HG03097 (cell line): ENCODE data around the gene PI4KB.
A peak's percentile ranks its signal among the peaks of the same experiment; 100 is the strongest.

Source experiments
- ATAC-seq: cut with Tn5 transposase; IDR thresholded peaks from one replicate; pipeline ENCODE4 v1.9.1; 2021; ENCODE audit not compliant: unreplicated experiment, low FRiP score

Gene PI4KB

DNA sequence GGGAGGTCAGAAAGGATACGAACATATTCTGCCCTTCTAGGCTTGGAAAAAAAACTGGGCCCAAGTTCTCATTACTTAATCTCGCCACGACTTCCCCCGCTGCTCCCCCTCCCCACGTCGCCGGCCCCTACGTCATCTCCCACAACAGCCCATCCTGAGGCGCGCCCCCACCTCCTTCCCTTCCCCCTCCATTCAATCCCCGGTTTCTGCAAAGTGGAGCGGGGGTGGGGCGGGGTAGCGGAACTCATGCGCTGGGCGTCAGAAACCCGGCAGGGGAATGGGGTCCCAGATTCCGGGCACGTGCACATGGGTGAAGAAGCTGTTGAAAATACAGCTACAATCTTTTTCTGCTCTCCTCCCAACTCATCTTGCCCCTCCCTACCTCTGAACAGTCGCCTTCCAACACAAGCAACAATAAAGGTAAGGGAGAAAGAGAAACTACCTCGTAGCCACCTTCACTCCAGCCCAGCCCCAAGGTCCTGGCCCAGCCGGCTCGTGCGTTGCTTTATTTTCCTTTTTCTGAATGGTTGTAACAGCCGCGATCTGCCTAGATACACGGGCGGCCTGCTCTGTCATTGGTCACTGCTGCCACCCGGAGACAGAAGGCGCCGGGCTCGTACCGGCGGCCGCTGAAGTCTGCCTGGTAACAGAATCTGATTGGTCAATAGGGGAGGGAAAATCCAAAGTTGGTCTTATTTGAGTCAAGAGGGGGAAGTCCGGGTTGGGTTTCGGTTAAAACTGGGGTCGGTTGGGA lies 19.7 kb upstream of the PI4KB start, which contains the start of gene RFX5:
RFX5 (minus strand) TSS at position 484 of the 754 bp plus-strand sequence. CDS start 932 bp downstream, outside the sequence.
- peak; percentile 90 for ATAC-seq

DNA sequence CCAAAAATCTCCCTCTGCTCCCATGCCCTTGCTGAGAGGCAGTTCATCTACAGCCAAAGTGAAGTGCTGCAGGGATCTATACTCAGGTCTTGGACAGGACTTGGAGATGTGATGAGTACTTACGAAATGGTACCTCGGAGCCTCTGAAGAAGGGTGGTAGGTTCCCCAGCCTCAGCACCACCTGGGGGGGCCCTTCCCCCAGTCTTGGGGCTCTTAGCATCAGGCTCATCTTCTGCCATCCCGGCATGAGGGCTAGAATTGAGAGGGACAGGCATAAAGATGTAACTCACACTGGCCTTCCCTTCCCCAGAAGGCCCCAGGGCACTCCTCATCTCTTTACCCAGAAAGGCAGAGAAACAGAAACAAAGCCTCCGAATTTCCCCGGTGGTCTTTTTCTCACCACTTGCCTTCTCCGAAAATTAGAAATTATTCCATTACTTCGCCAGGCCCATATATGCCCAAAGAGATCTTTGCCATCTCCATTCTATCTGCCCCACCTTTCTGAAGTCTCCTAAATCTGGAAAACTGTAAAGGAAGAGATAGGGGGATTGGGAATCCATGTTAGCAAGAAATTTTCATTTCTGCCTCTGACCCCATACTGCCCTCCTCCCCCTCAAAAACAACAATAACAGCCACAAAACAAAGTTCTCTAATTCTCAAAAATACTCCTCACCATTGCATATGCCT lies 19.0 kb upstream of the PI4KB start:
- ATAC-seq, result no peak

DNA sequence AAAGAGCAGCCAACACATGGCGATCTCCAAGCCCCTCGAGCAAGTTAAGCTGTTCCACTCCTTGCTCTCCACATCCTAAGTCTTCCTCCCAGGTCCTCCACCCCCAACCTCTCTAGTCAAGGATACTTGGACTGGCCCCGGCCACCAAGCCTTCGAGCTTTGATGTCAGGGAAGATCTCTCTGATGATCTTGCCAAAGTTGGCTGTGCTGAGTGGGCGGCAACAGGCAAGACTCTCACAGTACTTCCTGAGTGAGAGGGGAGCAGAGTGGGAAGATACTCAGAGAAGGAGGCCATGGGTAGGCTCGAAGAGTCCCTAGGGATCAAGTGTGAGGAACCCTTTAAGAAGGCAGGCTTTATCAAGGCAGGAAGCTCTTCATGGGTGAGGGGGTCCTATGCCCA lies 17.1 kb upstream of the PI4KB start:
- ATAC-seq, result no peak

DNA sequence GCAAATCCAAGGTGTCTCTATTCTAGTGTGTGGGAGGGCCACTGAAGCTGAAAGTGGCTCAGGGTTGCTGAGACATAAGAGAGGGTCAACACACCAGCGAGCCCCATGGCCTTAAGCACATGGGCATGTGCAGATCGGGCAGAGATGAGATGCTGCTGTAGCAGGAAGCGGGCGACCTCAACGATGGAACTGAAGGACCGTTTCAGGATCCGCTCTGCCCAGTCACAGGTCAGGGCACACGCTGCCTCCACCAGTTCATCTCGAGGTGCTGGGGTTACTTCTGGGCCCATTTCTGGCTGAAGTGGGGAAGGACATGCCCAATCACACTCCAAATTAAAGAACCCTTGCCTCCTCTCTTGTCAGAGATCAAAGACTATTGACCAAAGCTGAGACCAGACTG lies 16.4 kb upstream of the PI4KB start:
- ATAC-seq, result no peak

DNA sequence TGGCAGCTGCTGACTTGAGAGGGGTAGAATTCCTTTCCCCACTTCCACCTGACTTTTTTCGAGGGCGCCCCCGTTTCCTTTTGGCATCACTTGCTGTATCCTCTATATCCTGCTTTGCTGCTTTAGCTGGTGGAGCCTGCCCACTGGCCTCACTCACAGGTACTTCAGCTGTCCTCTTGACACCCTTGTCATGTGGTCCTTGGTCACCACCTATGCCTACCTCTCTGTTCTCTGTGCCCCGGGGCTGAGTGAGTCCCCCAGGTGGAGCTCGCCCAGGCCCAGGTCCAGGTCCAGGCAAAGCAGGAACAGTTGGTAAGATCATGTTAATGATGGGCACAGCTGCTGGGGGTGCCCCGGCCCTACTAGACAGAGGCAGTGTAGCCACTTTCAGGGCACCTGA lies 15.4 kb upstream of the PI4KB start:
- no peak for ATAC-seq

DNA sequence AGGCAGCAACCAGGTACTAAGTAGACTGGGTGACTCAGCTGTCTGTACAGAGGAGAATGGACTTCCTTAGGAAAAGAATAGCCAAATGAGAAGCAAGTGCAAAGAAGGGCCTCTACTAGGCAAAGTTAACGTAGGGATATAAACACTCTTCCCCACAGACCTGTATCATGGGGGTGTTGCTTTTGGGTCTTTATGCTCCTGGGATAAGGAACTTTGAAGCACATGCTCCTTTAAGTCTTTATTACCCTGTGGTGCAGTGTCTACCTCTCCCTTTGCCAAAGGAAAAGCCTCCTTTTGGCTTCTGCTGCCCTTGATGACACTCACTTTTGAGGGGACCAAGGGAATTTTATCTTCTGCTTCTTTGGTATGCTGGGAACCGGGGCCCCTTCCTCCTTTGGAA lies 14.8 kb upstream of the PI4KB start:
- ATAC-seq, result no peak

DNA sequence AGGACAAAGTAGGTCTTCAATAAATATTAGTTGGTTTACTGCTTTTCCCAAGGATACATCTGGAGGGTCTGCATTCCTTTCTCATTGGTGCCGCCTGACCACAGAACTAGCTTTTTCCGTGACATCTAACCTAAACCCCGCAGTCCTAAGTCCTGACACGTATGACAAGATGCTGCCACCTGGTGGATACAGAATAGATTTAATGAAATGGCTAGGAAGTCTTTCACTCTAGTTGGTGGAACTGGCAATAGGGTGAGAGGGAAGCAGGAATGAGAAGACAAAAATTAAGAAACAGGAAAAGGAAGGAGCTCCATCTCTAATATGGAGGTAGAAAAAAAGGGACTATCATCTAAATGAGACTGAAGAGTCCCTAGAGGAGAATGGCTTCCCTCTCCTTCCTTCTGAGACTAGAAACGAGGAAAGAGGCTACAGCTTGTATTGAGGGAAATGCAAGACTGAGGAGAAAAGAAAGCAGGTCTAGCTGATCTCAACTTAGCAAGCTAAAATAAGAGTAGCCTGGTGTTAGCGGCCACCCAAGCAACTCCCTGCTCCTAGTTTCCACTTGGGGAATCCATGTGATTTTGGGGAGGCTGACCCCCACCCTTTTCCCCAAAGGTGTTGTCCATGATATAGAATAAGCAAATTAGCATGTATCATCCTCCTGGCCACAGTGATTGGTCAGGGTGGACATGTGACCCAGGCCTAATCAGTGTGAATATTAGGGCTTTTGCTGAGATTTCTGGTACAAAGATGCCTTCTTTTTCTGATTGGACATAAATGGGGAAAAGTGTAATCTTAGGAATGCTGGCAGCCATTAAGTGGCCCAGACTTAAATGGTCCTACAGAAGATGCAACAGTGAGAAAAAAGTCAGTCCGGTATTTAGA lies 13.9 kb upstream of the PI4KB start:
- no peak for ATAC-seq

DNA sequence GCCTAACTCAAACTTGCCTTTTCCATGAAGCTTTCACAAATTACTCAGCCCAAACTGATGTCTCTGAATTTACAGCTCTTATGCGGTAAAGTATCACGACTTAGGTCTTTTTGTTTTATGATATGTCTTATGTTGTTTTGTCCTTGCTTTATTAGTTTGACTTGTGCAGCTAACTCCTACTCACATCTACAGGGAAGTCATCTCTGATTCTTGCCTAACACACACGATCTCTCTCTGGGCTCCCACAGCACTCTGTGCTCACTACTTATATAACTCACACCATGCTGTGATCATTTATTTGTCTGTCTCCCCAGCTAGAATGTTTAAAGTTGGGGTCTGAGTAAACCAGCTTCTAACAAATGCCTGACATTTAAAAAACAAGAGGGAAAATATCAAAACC lies 9.3 kb upstream of the PI4KB start:
- ATAC-seq, result no peak

DNA sequence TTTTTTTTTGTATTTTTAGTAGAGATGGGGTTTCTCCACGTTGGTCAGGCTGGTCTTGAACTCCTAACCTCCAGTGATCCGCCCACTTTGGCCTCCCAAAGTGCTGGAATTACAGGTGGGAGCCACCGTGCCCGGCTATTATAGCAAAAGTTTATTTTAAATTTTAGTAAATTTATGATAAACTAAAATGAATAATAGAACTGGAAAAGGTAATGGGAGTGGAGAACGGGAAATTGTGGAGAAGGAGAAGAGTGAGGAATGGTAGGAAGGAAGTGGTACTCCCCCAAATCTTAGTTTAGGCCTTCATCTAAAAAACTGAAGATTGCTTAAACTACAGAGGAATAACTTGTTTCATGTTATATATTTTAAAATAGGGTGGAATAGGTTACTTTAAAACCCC lies 7.6 kb upstream of the PI4KB start:
- no peak for ATAC-seq

DNA sequence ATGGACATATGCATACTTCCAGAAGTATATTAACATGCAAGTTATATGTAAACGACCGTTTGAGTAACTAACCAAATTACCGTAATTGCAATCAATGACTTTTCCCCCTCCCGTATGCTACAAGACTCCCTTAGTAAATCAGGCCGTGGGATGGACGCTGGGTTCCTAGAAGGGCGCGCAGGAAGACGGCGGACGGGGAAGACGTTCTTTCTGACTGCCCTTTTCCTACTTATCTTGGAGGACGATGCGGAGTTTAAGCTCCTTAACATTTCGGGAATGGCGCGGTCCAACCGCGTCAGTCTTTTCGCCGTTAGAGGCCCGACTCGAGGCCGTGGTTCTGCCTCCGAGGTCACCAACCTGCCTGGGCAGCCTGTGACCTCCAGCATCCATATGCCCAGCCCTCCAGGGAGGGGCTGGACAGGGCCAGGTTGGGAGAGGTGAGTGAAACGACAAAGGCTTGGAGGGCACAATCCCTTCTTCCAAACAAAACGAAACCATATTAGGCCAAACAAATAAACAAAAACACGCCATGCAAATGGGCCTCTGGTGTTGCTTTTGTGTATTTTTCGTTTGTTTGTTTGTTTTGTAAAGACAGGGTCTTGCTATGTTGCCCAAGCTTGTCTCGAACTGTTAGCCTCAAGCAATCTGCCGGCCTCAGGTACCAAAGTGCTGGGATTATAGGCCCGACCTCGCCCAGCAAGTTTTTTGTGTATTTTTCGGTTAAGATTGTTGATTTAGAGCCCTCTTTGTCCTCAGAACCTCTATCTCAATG lies 873 bp upstream of the PI4KB start:
- ATAC-seq, result peak; percentile 12

DNA sequence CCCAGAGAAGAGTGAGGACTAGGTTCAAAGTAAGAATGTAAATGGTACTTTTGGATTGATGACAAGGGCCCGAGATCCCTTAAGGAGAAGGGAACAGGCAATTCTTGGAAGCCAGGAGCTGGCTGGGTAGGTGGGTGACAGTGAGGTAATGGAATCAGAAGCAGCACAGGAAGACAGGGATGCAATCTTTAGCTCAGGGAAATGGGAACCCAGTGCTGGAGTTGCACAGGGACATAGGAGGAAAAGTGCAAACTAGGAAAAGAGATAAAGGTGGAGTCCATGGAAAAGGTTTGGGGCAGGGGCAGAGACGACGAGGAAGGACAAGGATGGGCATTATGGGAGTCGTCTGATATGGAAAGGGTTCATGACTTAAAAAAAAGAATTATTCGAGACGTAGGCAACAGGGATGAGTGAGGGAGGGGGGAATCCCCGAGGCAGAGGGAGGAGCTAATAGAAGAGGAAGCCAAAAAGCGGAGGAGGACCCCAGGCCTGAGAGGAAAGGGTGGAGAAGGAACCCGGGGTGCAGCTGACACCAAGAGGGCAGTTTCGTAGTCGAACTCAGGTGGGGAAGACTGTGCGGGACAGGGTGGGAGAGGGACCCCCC lies 495 bp downstream of the PI4KB start:
- ATAC-seq, result peak; percentile 49

DNA sequence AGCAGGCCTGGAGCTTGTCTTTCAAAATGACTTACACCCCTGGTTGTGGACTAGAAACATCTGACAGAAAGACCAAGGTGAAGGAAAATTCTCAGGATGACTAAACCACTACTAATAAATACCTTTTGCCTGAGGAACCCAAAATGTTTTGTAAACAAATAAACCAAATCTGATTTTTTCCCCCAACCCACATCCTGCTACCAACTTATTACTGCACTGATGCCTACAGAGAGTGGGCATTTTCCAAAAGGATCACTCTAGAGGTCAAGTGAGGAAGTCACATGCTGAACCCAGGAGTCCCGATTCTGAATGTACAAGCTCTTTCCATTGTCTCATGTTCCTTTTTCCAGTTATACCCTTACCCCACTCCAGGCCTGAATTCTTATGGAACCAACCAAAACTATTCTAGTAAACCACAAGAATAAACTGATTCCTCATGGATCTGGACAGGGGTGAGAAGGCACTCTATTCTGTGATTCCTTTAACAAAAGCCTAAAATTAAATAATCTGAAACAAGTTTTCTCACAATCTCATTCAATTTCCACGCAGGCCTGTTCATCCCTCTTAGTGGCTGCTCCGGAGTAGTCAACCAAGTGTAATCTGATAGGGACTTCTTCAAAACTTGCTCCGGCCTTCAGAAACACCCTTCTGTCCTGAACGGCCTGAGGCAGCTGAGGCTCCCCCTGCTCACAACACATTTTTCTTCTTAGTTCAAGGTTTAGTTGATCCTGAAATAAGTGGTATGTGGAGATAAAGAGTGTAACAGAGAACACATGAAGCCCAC lies 1.4 kb downstream of the PI4KB start:
- ATAC-seq, result no peak

DNA sequence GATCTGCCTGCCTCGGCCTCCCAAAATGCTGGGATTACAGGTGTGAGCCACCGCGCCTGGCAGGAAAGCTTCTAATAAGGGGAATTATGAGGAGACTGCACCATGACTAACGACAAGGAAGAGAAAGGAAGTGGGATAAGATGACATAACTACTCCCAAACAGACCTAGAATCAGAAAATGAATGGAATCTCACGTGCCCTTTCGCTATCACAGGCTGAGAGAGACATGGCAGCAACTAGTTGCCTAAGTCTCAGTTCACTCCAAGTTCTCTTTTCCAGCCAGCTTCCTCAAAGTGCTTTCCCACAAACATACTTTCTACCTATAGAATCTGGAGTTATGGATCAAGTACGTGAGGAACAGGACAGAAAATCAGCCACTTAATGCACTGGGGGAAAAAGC lies 2.0 kb downstream of the PI4KB start:
- ATAC-seq, result no peak

DNA sequence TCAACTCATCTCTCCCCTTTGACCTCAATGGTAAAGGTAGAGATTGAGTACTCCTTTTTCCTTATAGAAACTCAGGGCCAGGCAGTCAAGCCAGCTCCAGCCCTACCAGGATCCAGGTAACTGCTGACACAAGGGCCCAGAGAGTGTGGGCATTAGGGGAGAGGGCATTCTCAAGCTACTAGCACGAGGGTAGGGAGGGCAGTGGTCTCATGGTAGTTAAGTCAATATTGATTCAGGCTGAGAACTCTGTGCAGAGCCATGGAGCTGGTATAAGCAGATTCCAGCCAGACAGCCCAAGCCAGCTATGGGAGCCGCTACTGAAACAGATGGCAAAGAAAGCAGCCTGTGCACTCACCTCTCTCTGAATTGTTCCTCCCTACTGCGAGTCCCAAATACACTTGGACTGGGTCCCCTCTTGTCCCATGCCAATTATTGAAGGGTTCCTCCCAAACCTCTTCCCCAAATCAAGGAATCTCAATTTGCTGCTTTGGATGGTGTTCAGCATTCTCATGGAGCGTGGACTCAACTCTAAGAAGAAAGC lies 2.8 kb downstream of the PI4KB start:
- ATAC-seq, result no peak

DNA sequence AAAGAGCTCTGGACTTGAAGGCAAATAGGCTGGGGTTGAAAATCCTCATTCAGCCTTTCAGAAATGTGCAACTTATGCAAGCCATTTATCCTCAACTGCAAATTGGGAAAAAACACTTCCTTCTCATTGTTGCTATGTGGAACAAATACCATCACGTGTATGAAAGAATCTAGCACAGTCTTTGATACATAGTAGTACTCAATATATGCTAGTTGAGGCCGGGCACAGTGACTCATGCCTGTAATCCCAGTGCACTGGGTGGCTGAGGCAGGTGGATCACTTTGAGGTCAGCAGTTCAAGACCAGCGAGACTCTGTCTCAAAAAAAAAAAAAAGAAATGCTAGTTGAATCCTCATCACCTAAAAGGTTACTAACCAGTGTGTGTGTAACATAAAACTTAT lies 8.2 kb downstream of the PI4KB start:
- no peak for ATAC-seq

DNA sequence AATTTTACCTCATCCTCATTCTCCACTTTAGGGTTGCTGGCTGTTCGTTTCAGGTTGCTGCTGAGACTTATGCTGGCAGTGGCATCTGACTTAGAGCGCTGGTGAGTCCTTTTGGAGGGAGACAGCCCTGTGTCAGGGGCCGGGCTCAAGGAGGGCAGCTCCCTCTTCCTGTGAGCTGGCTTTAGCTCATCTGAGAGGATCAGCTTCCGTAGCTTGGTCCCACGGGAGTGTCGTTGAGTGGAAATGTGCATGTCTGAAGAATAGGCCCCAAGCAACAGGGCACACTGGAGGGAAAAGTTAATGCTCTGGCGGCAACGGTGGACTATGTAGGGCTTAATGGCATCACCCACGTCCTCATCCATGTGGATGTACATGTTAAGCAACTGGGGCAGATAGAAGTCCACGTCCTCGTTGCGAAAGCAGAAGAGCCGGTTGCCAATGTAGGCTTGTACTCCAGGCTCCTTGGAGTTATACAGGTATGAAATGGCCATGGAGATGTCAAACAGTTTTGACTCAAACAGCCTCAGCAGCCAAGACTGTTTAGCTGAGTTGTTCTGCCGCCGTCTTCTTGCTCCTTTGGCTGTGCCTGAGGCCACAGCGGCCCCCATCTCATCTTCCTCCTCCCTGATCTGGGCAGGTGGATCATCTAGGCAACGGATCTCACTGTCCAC lies 11.5 kb downstream of the PI4KB start:
- ATAC-seq, result no peak

DNA sequence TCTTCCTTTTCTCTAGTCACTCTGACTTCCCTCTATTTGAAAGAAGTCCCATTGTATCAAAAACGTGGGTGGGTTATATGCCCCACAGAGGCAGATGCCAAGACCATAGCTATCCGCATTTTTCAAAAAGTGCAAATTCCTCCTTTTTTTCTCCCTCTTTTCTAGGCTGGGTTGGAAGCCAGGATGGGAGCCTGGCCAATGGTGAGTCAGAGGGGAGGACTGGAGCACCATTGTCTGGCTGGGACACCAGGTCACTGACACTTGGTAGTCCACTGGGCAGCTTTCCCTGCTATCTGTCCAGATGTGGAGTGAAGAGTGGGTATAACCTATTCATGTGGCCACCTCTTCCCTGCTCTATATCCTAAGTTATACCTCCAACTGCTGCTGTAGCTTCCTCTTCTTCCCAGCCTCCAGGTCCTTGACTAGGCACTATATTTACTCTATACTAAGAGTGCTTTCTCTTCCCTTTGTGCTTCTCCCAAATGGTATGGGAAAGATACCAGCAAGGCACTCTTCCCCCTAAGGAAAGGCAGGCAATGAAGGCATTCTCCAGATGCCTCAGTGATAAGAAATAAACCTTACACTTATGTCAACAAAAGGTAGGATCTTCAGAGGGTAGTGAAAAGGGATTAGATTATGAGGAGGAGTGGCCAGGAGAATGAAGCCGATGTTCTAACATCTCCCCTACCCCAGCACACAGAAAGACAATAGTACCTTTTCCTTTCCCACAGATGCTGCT lies 12.9 kb downstream of the PI4KB start:
- ATAC-seq, result no peak

DNA sequence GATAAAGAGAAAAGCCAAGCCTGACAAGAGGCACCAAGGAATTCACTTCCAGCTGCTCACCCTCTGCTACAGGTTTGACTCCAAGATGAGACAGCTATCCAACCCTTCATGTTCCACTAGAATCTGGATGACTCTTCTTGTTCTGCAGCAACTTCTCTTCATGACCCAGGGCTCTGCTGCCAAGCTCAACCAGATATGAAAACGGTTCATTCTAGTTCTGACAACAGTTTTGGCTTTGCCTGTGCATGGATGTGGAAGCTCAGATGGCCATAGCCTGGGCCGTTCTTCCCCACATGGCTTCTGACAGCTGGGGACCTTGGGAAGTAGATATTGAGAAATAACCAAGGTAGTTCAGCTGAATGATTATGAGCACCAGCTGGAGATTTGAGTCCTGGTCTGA lies 13.7 kb downstream of the PI4KB start:
- no peak for ATAC-seq
